ENCODE results near the gene NIN. TPM values are rescaled to one million over a fixed set of nuclear protein-coding genes. Genes with fewer than 3 reads are reported as not detected.

The NIN gene, protein sequence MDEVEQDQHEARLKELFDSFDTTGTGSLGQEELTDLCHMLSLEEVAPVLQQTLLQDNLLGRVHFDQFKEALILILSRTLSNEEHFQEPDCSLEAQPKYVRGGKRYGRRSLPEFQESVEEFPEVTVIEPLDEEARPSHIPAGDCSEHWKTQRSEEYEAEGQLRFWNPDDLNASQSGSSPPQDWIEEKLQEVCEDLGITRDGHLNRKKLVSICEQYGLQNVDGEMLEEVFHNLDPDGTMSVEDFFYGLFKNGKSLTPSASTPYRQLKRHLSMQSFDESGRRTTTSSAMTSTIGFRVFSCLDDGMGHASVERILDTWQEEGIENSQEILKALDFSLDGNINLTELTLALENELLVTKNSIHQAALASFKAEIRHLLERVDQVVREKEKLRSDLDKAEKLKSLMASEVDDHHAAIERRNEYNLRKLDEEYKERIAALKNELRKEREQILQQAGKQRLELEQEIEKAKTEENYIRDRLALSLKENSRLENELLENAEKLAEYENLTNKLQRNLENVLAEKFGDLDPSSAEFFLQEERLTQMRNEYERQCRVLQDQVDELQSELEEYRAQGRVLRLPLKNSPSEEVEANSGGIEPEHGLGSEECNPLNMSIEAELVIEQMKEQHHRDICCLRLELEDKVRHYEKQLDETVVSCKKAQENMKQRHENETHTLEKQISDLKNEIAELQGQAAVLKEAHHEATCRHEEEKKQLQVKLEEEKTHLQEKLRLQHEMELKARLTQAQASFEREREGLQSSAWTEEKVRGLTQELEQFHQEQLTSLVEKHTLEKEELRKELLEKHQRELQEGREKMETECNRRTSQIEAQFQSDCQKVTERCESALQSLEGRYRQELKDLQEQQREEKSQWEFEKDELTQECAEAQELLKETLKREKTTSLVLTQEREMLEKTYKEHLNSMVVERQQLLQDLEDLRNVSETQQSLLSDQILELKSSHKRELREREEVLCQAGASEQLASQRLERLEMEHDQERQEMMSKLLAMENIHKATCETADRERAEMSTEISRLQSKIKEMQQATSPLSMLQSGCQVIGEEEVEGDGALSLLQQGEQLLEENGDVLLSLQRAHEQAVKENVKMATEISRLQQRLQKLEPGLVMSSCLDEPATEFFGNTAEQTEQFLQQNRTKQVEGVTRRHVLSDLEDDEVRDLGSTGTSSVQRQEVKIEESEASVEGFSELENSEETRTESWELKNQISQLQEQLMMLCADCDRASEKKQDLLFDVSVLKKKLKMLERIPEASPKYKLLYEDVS (N-terminal part only)
- 65.1 and 68.9 TPM in 2 replicates for total RNA-seq

- intact Hi-C loops (cut with micrococcal nuclease), result loop anchor here (1.0 to 10.0 kb wide), 7 partner anchors 9 to 966 kb away; partner anchors contain the start of genes DMAC2L and L2HGDH
Measured at GRCh38 chr14:50830932-50831725, at the start of gene NIN. Gene NIN (minus strand): TSS chr14:50831162. CDS start chr14:50822056, 9,106 bp downstream.

DNA sequence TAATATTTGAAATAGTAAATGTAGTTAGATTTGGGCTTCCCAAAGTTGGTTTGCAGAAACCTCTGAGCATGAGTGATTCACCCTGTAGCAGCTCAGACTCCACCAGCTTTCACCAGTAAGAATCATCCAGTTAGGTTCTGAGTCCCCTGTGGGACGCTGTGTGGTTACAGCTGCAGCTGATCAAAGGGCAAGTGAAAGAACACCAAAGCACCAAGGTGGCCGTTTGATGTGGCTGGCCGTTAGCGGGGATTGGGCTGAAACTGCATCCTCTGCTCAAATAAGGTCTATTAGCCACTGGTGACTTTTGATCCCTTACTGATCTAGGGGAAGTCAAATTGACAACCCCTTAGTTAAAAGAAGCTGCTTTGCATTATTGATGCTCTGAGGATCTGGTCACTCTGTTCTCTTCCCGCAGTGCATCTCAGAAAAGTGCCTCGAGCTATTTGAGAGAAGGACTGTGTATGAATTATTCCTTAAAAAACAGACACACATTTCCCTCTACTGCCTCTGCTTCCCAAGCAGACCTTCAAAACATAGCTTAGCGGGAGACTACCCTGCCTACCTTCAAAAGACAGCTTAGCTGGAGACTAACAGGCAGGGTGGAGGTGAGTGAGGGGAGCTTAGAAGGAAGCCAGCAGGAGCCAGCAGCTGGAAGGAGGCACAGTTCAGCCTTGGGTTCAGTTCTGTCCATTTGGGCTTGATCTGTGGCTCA lies 44.6 kb upstream of the NIN start:
- intact Hi-C loops (cut with micrococcal nuclease), result no loop called here

DNA sequence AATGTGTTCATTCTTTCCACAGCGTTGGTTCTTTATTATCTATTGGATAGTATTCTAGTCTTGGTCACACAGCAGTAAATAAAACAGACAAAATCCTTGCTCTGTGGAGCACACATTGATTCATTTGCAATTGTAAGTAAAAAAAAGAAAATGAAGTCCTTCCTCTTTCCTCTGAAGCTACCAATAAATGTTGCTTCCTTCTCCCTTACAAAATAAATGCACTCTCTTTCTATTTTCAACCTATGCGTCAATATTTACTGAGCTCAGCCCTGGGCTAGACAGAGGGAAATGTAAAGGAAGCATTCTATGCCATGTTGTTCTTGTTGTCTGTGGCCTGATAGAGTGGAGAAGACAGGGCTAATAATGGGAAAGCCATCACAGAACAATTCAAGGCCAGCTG lies 43.8 kb upstream of the NIN start:
- intact Hi-C loops (cut with micrococcal nuclease), result no loop called here

DNA sequence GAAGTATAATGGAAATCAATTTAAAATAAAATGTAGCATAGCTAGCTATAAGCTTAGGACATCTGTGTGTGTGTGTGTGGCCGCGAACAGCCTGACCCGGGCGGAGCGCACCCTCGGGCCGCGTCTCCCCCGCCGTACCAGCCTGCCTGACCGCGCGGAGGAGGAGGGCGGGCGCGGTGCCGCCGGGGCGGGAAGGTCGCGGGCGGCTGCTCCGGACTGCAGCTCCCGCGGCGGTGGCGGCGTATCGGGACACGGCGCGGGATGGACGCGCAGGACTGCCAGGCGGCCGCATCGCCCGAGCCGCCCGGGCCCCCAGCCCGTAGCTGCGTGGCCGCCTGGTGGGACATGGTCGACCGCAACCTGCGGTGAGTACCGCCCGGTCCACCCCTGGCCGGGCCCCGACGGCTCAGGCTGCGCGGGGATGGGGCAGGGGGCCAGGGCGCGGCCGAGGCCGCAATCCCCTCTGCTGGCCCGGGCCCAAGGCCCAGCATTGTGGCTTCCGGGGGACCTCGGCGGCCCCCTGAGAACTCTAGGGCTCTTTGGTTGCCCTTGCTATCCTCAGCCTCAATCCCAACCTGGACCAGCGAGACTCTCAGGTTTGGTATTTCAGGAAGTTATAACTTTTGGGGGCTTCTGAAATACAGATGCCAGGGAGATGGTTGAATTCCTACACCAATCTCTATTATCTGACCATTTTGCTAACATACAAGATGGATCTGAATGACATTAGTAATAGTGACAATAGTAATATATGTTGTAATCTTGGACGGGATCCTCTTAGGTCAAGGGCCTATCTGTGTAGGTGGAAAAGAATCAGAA lies 41.2 kb upstream of the NIN start, which contains the start of gene ABHD12B:
Gene ABHD12B, plus strand, starts transcription at position 140 of the 819 bp plus-strand sequence. Its CDS starts 122 bp downstream, at position 262.
- intact Hi-C loops (cut with micrococcal nuclease), result no loop called here

DNA sequence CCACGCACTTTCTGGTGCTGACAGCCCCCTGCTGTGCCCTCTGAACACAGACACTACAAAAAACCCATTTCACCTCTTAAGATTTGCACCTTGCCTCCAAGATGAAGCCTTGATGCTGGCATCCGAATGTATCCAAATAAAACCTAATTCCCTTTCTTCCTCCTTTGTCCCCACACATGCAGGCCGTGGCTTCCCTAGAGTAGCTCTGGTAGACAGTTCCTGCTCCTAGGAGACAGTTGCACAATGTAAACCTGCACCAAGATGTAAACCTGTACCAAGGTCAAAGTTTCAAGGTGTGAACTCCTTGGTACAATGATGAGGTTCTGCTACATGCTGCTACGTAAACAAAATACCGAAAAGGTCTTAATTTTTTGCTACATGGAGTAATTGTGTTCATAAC lies 40.3 kb upstream of the NIN start:
- intact Hi-C loops (cut with micrococcal nuclease), result no loop called here

- intact Hi-C loops (cut with micrococcal nuclease), result loop anchor here (10.0 kb wide), 1 partner anchor 551 kb away; the partner anchor contains the start of genes DMAC2L and L2HGDH
Measured at GRCh38 chr14:50865391-50866076, 34.6 kb upstream of the NIN start.

DNA sequence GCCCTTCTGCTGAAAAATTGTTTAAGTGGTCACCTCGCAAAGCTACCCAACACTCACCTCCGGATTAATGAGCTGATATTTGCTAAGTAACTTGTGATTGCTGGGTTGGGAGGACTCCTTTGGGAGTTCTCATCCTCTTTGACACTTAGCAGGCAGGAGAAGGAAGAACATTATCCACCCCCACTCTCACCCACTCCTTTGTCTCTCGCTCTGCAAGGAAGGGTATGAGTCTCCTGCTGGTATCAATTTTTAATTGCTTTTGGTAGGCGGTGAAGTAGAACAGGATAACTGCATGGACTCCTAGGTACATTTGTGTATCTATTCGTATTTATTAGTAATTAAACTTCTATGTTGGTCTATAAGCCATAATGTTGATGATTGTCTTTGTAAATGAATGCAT lies 34.0 kb upstream of the NIN start:
- intact Hi-C loops (cut with micrococcal nuclease), result loop anchor here (5.0 to 10.0 kb wide), 2 partner anchors 143 to 550 kb away; partner anchors contain the start of genes DMAC2L and L2HGDH

DNA sequence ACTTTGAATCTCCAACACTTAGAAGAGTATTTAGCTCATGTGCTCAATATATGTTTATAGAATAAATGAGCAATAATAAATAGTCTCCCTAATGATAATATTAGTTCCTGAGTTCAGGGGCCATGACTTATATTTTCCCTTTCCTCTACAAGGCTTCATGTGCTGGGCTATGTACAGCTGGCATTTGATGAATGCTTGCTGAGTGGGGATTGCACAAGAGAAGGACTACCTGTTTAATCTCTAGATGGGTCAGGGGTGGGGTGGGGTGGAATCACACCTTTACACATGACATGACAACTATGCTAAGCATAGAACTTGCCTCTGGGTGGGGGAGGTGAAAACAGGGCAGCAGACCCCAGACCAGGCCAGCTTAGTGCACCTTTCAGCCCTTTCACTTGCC lies 33.3 kb upstream of the NIN start:
- intact Hi-C loops (cut with micrococcal nuclease), result loop anchor here (5.0 to 10.0 kb wide), 2 partner anchors 142 to 549 kb away; partner anchors contain the start of genes DMAC2L and L2HGDH

DNA sequence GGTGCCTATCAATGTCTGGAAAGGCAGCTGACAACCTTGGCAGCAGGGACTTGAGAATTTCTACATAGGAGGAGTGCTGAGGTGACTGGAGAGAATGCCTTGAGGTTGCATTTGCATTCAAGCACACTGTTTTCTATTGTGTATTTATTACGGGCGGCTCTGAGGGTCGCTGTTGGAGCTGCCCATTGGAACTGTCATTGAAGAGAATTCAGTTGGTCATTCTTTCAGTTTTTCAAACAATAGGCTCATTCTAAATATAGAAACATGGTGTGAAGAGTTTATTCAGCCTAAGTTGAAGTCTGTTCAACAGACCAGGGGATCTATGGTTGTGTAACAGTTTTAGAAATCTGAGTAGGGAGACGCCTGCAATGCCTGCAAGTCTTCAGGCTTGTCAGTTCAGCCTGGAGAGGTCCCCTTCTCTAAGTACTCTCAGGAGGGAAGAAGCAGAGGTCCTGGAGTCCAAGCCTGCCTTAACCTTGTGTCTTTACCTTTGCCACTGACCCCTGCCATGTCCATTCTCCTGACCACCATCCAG lies 31.1 kb upstream of the NIN start:
- intact Hi-C loops (cut with micrococcal nuclease), result loop anchor here (5.0 to 10.0 kb wide), 2 partner anchors 140 to 547 kb away; partner anchors contain the start of genes DMAC2L and L2HGDH

GRCh38 chr14:50860478-50861086 lies 29.6 kb upstream of the NIN start:
- intact Hi-C loops (cut with micrococcal nuclease), result loop anchor here (1.0 to 10.0 kb wide), 8 partner anchors 30 to 546 kb away; partner anchors contain the start of genes DMAC2L, L2HGDH and SAV1

- intact Hi-C loops (cut with micrococcal nuclease), result no loop called here
Measured at GRCh38 chr14:50859296-50859624, 28.3 kb upstream of the NIN start.

GRCh38 chr14:50856660-50857059 lies 25.7 kb upstream of the NIN start:
- intact Hi-C loops (cut with micrococcal nuclease), result no loop called here

DNA sequence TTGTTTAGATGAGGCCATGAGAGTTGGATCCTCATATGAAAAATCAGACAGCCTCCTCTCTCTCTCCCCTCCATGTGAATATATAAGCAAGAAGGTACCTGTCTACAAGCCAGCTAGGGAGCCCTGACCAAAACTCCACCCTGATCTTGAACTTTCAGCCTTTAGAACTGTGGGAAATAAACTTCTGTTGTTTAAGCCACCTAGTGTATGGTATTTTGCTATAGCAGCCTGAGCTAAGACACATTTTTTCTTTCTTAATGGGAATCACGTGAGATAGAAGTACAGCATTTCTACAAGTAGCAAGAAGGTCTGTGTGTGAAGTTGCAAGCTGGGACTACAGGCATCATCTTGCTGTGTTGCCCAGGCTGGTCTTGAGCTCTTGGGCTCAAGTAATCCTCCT lies 24.6 kb upstream of the NIN start:
- intact Hi-C loops (cut with micrococcal nuclease), result no loop called here

DNA sequence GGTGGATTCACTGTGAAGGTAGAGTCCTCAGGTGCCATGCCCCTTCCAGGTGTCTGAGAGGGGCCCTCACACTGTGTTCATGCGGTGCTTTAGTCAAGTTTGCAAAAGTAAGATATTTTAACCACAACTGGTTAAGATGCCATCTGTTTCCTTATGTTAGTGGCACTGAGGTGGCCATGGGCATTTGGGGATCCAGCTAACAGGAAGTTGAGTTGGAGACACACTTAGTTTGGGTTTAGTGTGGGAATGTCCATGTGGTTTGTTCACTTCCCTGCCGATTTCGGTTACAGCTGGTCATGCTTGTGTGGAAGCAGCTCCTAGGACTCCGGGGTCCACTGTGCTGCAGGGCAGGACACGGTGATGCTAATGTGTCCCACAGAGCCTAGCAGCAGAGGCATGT lies 23.6 kb upstream of the NIN start:
- intact Hi-C loops (cut with micrococcal nuclease), result no loop called here

- intact Hi-C loops (cut with micrococcal nuclease), result no loop called here
Measured at GRCh38 chr14:50853891-50854290, 22.9 kb upstream of the NIN start.

- intact Hi-C loops (cut with micrococcal nuclease), result no loop called here
Measured at GRCh38 chr14:50846226-50846880, 15.4 kb upstream of the NIN start.

GRCh38 chr14:50845166-50845565 lies 14.2 kb upstream of the NIN start:
- intact Hi-C loops (cut with micrococcal nuclease), result no loop called here

Data from T-helper 2 cell treated with Interferon-gamma antibody and Interleukin-4, amounts not matched to agents 100 ng/mL and 5 ng/mL, for 36 hours (primary cell).